A673 (cell line): ENCODE data around the gene ECEL1. TPM values are rescaled to one million over a fixed set of nuclear protein-coding genes. Genes with fewer than 3 reads are reported as not detected.

Experiments used
- BruUV-seq: library from RNA; stranded (reverse); fragments of 400-500 nt; replicated peaks from 2 replicates; lab custom pipeline; 2021; lab: Mats Ljungman, UMichigan
- CTCF ChIA-PET: fragments of 300-600 bp; sonication (Branson Sonifier 250); formaldehyde crosslinking; loops from one replicate; lab custom pipeline; 2022; ENCODE audit warnings: antibody characterized with exemption; lab: Charles Lee
- POLR2A ChIA-PET: fragments of 300-600 bp; sonication (Branson Sonifier 250); formaldehyde crosslinking; loops from one replicate; lab custom pipeline; 2022; ENCODE audit warnings: antibody characterized with exemption; ENCODE audit not compliant: low non-redundant PET; lab: Charles Lee
- DNase-seq: peaks from one replicate; pipeline ENCODE4 v3.0.0-alpha.2; 2015; ENCODE audit warnings: low spot score
- H3K27ac ChIP-seq: fragments of 200-600 bp; sonication (generic); 2 replicates; pipeline ENCODE4 v1.5.1; 2016; ENCODE audit warnings: mixed run types, low read depth, mild to moderate bottlenecking, mixed read lengths, antibody characterized with exemption, low read length; ENCODE audit not compliant: poor library complexity, severe bottlenecking
- H3K27me3 ChIP-seq: fragments of 200-600 bp; sonication (generic); replicated peaks from 2 replicates; pipeline ENCODE4 v1.6.1; 2017; ENCODE audit warnings: mixed run types, low read depth, mild to moderate bottlenecking, mixed read lengths, antibody characterized with exemption, low read length; ENCODE audit not compliant: insufficient read depth, poor library complexity
- H3K36me3 ChIP-seq: fragments of 200-600 bp; sonication (generic); 2 replicates; pipeline ENCODE4 v1.6.1; 2016; ENCODE audit warnings: mixed run types, mild to moderate bottlenecking, mixed read lengths, antibody characterized with exemption, low read length; ENCODE audit not compliant: insufficient read depth, poor library complexity, severe bottlenecking
- H3K4me1 ChIP-seq: fragments of 200-600 bp; sonication (generic); 2 replicates; pipeline ENCODE4 v1.6.1; 2017; ENCODE audit warnings: mixed run types, mild to moderate bottlenecking, mixed read lengths, antibody characterized with exemption, low read length; ENCODE audit not compliant: insufficient read depth, poor library complexity, severe bottlenecking
- H3K4me3 ChIP-seq: fragments of 200-600 bp; sonication (generic); 2 replicates; pipeline ENCODE4 v1.5.1; 2016; ENCODE audit warnings: low read depth, mixed run types, mild to moderate bottlenecking, mixed read lengths, low read length; ENCODE audit not compliant: poor library complexity, severe bottlenecking
- H3K9me3 ChIP-seq: fragments of 200-600 bp; sonication (generic); 2 replicates; pipeline ENCODE4 v1.6.1; 2016; ENCODE audit warnings: mixed run types, low read depth, mild to moderate bottlenecking, mixed read lengths, antibody characterized with exemption, low read length; ENCODE audit not compliant: poor library complexity, severe bottlenecking
- CTCF ChIP-seq: fragments of 300-800, 200-600 bp; sonication (generic); conservative IDR thresholded peaks from 2 replicates; pipeline ENCODE4 v1.5.1; 2017; ENCODE audit warnings: low read depth, mild to moderate bottlenecking, antibody characterized with exemption, low read length, moderate library complexity, mixed read lengths
- EZH2 ChIP-seq: fragments of 200-600 bp; sonication (generic); IDR thresholded peaks from 2 replicates; pipeline ENCODE4 v1.6.1; 2017; ENCODE audit warnings: borderline replicate concordance, low read depth, mild to moderate bottlenecking, mixed read lengths, antibody characterized with exemption, low read length; ENCODE audit not compliant: poor library complexity, severe bottlenecking
- intact Hi-C: fragments of 100-400 bp; cut with micrococcal nuclease; formaldehyde crosslinking; loops from one replicate; pipeline ENCODE4 v1.10.0; 2022; ENCODE audit not compliant: unreplicated experiment
- total RNA-seq: library from RNA; stranded (reverse); gene quantifications from 2 replicates; pipeline ENCODE4 v1.2.3, GENCODE V29; 2021

ECEL1 gene
- total RNA-seq, 1 experiment from 2014 or later, result 0.19 TPM

GRCh38 chr2:232458051-232458660, 29.5 kb downstream of the ECEL1 start:
- no TSS peak for BruUV-seq
- H3K27ac ChIP-seq, result no peak overlapping the region
- no peak overlapping the region for H3K4me3 ChIP-seq
- POLR2A ChIA-PET, result no interaction called here
- TF ChIP-seq CTCF (no peak), EZH2 (no peak)
- CTCF ChIA-PET, result no interaction called here
- H3K4me1 ChIP-seq, result no peaks in the 10 kb centered on the region
- no peaks in the 10 kb centered on the region for H3K36me3 ChIP-seq
- H3K9me3 ChIP-seq, result no peaks in the 10 kb centered on the region
- intact Hi-C loops, result no loop called here
- DNase-seq, result no peak
- peaks cover 44% of the 10 kb centered on the region for H3K27me3 ChIP-seq

- Histone ChIP-seq H3K4me3 (no peak overlapping the region), H3K9me3 (no peaks in the 10 kb centered on the region), H3K27me3 (peaks cover 38% of the 10 kb centered on the region), H3K27ac (no peak overlapping the region), H3K36me3 (no peaks in the 10 kb centered on the region), H3K4me1 (no peaks in the 10 kb centered on the region)
- POLR2A ChIA-PET, result no interaction called here
- TF ChIP-seq CTCF (no peak), EZH2 (no peak)
- DNase-seq, result no peak
- intact Hi-C loops, result no loop called here
- CTCF ChIA-PET, result no interaction called here
- no TSS peak for BruUV-seq
Observed at GRCh38 chr2:232457121-232458011, 30.3 kb downstream of the ECEL1 start.

- TF ChIP-seq EZH2 (no peak), CTCF (no peak)
- Histone ChIP-seq H3K4me1 (no peaks in the 10 kb centered on the region), H3K4me3 (no peak overlapping the region), H3K36me3 (no peaks in the 10 kb centered on the region), H3K27me3 (peaks cover 30% of the 10 kb centered on the region), H3K9me3 (no peaks in the 10 kb centered on the region), H3K27ac (no peak overlapping the region)
- intact Hi-C loops, result no loop called here
- POLR2A ChIA-PET, result no interaction called here
- CTCF ChIA-PET, result no interaction called here
- BruUV-seq, result no TSS peak
- DNase-seq, result no peak
Observed at GRCh38 chr2:232456296-232457120, 31.1 kb downstream of the ECEL1 start.
